Measurements from ENCODE around the gene XYLT1.

XYLT1 gene

GRCh38 chr16:17370731-17371285, 100.0 kb downstream of the XYLT1 start:
- H3K4me2 ChIP-seq (ENCODE audit: low read length), result peak overlapping the region; percentile 10; the same call in 1 of the 2 replicates
- H3K9me3 ChIP-seq (ENCODE audit: control insufficient read depth, insufficient read depth, low read length), result no peaks in the 10 kb centered on the region
- no peaks in the 10 kb centered on the region for H3K9me2 ChIP-seq (replicated peaks; ENCODE audit: control insufficient read depth, low read length)
- peaks cover 6% of the 10 kb centered on the region for H3F3A ChIP-seq (ENCODE audit: control insufficient read depth, insufficient read depth)
- no peaks in the 10 kb centered on the region for H3K36me3 ChIP-seq (ENCODE audit: control insufficient read depth, low read length)
- H3K79me2 ChIP-seq (ENCODE audit: control insufficient read depth, low read length), result peaks cover 40% of the 10 kb centered on the region
- H3K4me1 ChIP-seq (ENCODE audit: control insufficient read depth, low read length), result peaks cover 68% of the 10 kb centered on the region
- H4K20me1 ChIP-seq (ENCODE audit: control insufficient read depth, insufficient read depth, low read depth, low read length), result 0 out of 2 replicates have a peak, but pooled peaks cover 3% of the 10 kb centered on the region
- H3K4me3 ChIP-seq (ENCODE audit: low read length), result no peak overlapping the region
- H3K27ac ChIP-seq (ENCODE audit: low read depth, low read length), result 0 out of 2 replicates have a peak overlapping the region, but pooled peaks have one; percentile 1
- TF ChIP-seq EZH2phosphoT487 (IDR thresholded peaks at IDR 0.05; ENCODE audit: borderline replicate concordance, low read length), result no peak
- no peak for TF ChIP-seq CTCF (IDR thresholded peaks at IDR 0.05; ENCODE audit: low read depth, low read length, poor library complexity, severe bottlenecking)
- H3K27me3 ChIP-seq (ENCODE audit: control insufficient read depth, low read length), result no peaks in the 10 kb centered on the region

GRCh38 chr16:17370223-17370707, 100.5 kb downstream of the XYLT1 start:
- Histone ChIP-seq H3K79me2 (ENCODE audit: control insufficient read depth, low read length) (peaks cover 40% of the 10 kb centered on the region), H3F3A (ENCODE audit: control insufficient read depth, insufficient read depth) (peaks cover 6% of the 10 kb centered on the region), H3K9me3 (ENCODE audit: control insufficient read depth, insufficient read depth, low read length) (no peaks in the 10 kb centered on the region), H3K36me3 (ENCODE audit: control insufficient read depth, low read length) (no peaks in the 10 kb centered on the region), H3K27me3 (ENCODE audit: control insufficient read depth, low read length) (no peaks in the 10 kb centered on the region), H3K27ac (ENCODE audit: low read depth, low read length) (peak overlapping the region; percentile 80), H3K4me1 (ENCODE audit: control insufficient read depth, low read length) (peaks cover 68% of the 10 kb centered on the region), H3K4me3 (ENCODE audit: low read length) (peak overlapping the region; percentile 68), H4K20me1 (ENCODE audit: control insufficient read depth, insufficient read depth, low read depth, low read length) (0 out of 2 replicates have a peak, but pooled peaks cover 3% of the 10 kb centered on the region), H3K4me2 (ENCODE audit: low read length) (peak overlapping the region; percentile 87), H3K9me2 (replicated peaks; ENCODE audit: control insufficient read depth, low read length) (no peaks in the 10 kb centered on the region)
- no peak for TF ChIP-seq EZH2phosphoT487 (IDR thresholded peaks at IDR 0.05; ENCODE audit: borderline replicate concordance, low read length)
- no peak for TF ChIP-seq CTCF (IDR thresholded peaks at IDR 0.05; ENCODE audit: low read depth, low read length, poor library complexity, severe bottlenecking)

GRCh38 chr16:17369421-17370222, 101.1 kb downstream of the XYLT1 start:
- no peak for TF ChIP-seq EZH2phosphoT487 (IDR thresholded peaks at IDR 0.05; ENCODE audit: borderline replicate concordance, low read length)
- TF ChIP-seq CTCF (IDR thresholded peaks at IDR 0.05; ENCODE audit: low read depth, low read length, poor library complexity, severe bottlenecking), result no peak
- H3K36me3 ChIP-seq (ENCODE audit: control insufficient read depth, low read length), result no peaks in the 10 kb centered on the region
- no peaks in the 10 kb centered on the region for H3K9me3 ChIP-seq (ENCODE audit: control insufficient read depth, insufficient read depth, low read length)
- H3K27me3 ChIP-seq (ENCODE audit: control insufficient read depth, low read length), result no peaks in the 10 kb centered on the region
- H3K4me2 ChIP-seq (ENCODE audit: low read length), result peak overlapping the region; percentile 87
- H3F3A ChIP-seq (ENCODE audit: control insufficient read depth, insufficient read depth), result peaks cover 6% of the 10 kb centered on the region
- peaks cover 72% of the 10 kb centered on the region for H3K4me1 ChIP-seq (ENCODE audit: control insufficient read depth, low read length)
- H3K4me3 ChIP-seq (ENCODE audit: low read length), result peak overlapping the region; percentile 68
- no peaks in the 10 kb centered on the region for H3K9me2 ChIP-seq (replicated peaks; ENCODE audit: control insufficient read depth, low read length)
- peak overlapping the region; percentile 80 for H3K27ac ChIP-seq (ENCODE audit: low read depth, low read length)
- peaks cover 43% of the 10 kb centered on the region for H3K79me2 ChIP-seq (ENCODE audit: control insufficient read depth, low read length)
- H4K20me1 ChIP-seq (ENCODE audit: control insufficient read depth, insufficient read depth, low read depth, low read length), result 0 out of 2 replicates have a peak, but pooled peaks cover under 1% of the 10 kb centered on the region

Data from DOHH2 (cell line).